Measurements from ENCODE around the gene TALDO1. TPM values are rescaled to one million over a fixed set of nuclear protein-coding genes. Genes with fewer than 3 reads are reported as not detected.

The TALDO1 gene
- total and polyA plus RNA-seq, 2 donors (not counting 3 experiments of a cell fraction or from before 2014, with no cell fraction given): 211 to 294 TPM

GRCh38 chr11:786235-787083 lies 39.2 kb downstream of the TALDO1 start:
- CTCF ChIA-PET: interaction anchor here (1.9 kb wide), 1 partner anchor 11 kb away, joined by 9 read pairs; the partner anchor contains the start of gene SLC25A22
- dilution Hi-C loops (cut with MboI; ENCODE audit: extremely low pct_ligation_motif_present, low sequenced_read_pairs): no loop called here
- Histone ChIP-seq H2AFZ (ENCODE audit: low read depth, low read length) (no peak overlapping the region), H3K4me3 (replicated peaks in 1 of 3; ENCODE audit: insufficient read depth in 1 of 3, low read depth in 1 of 3, low read length in 3 of 3) (no peak overlapping the region), H3K9me3 (replicated peaks; ENCODE audit: control insufficient read depth, insufficient read depth, low read length) (no peaks in the 10 kb centered on the region), H3K36me3 (ENCODE audit: control insufficient read depth in 2 of 2, extremely low read depth in 1 of 2, insufficient read depth in 2 of 2, low read length in 2 of 2) (no peaks in the 10 kb centered on the region), H3K4me2 (ENCODE audit: insufficient read depth, low read length) (no peak overlapping the region), H3K4me1 (ENCODE audit: control insufficient read depth, extremely low read depth, insufficient read depth, low read length) (no peaks in the 10 kb centered on the region), H4K20me1 (replicated peaks; ENCODE audit: control insufficient read depth, extremely low read depth, insufficient read depth, low read length) (no peaks in the 10 kb centered on the region), H3K27ac (ENCODE audit: insufficient read depth, low read depth, low read length) (no peak overlapping the region), H3K9me1 (replicated peaks; ENCODE audit: control insufficient read depth, extremely low read depth, insufficient read depth, low read length) (no peaks in the 10 kb centered on the region), H3K79me2 (ENCODE audit: control insufficient read depth, insufficient read depth, low read length) (no peaks in the 10 kb centered on the region), H3K9ac (replicated peaks; ENCODE audit: extremely low read depth, insufficient read depth, low read length) (no peak overlapping the region), H3K27me3 (ENCODE audit: control insufficient read depth in 2 of 2, insufficient read depth in 2 of 2, low read length in 2 of 2) (no peaks in the 10 kb centered on the region)
- intact Hi-C loops (cut with micrococcal nuclease): no loop called here
- POLR2A ChIA-PET: no interaction called here
- no peak for DNase-seq (ENCODE audit: low read depth, low spot score)
- no TSS peak for BruUV-seq (replicated peaks)
- FAIRE-seq: no peak
- TF ChIP-seq POLR2A (IDR thresholded peaks at IDR 0.05; ENCODE audit: low read depth, low read length) (peak; percentile 5), MYC (IDR thresholded peaks at IDR 0.05; ENCODE audit: low read depth, low read length) (no peak)

- DNase-seq (ENCODE audit: low read depth, low spot score) (no peak), FAIRE-seq (no peak)
- CTCF ChIA-PET: no interaction called here
- POLR2A ChIA-PET: no interaction called here
- Histone ChIP-seq H3K4me2 (ENCODE audit: insufficient read depth, low read length) (no peak overlapping the region), H3K9ac (replicated peaks; ENCODE audit: extremely low read depth, insufficient read depth, low read length) (no peak overlapping the region), H3K4me1 (ENCODE audit: control insufficient read depth, extremely low read depth, insufficient read depth, low read length) (no peaks in the 10 kb centered on the region), H4K20me1 (replicated peaks; ENCODE audit: control insufficient read depth, extremely low read depth, insufficient read depth, low read length) (no peaks in the 10 kb centered on the region), H3K79me2 (ENCODE audit: control insufficient read depth, insufficient read depth, low read length) (no peaks in the 10 kb centered on the region), H3K9me3 (replicated peaks; ENCODE audit: control insufficient read depth, insufficient read depth, low read length) (no peaks in the 10 kb centered on the region), H3K36me3 (ENCODE audit: control insufficient read depth in 2 of 2, extremely low read depth in 1 of 2, insufficient read depth in 2 of 2, low read length in 2 of 2) (no peaks in the 10 kb centered on the region), H3K27ac (ENCODE audit: insufficient read depth, low read depth, low read length) (no peak overlapping the region), H3K4me3 (replicated peaks in 1 of 3; ENCODE audit: insufficient read depth in 1 of 3, low read depth in 1 of 3, low read length in 3 of 3) (no peak overlapping the region), H2AFZ (ENCODE audit: low read depth, low read length) (no peak overlapping the region), H3K27me3 (ENCODE audit: control insufficient read depth in 2 of 2, insufficient read depth in 2 of 2, low read length in 2 of 2) (no peaks in the 10 kb centered on the region), H3K9me1 (replicated peaks; ENCODE audit: control insufficient read depth, extremely low read depth, insufficient read depth, low read length) (no peaks in the 10 kb centered on the region)
- dilution Hi-C loops (cut with MboI; ENCODE audit: extremely low pct_ligation_motif_present, low sequenced_read_pairs): no loop called here
- intact Hi-C loops (cut with micrococcal nuclease): no loop called here
- no TSS peak for BruUV-seq (replicated peaks)
- TF ChIP-seq JUN (IDR thresholded peaks at IDR 0.05; ENCODE audit: borderline replicate concordance, insufficient read depth, insufficient read length, low read depth) (no peak), CTCF (IDR thresholded peaks at IDR 0.05; ENCODE audit: extremely low read depth in 1 of 2, insufficient read depth in 1 of 2, low read depth in 1 of 2, low read length in 2 of 2) (no peak), MAX (IDR thresholded peaks at IDR 0.05; ENCODE audit: insufficient read depth, insufficient read length) (no peak), EZH2 (IDR thresholded peaks at IDR 0.05; ENCODE audit: borderline replicate concordance, low read depth, low read length, severe bottlenecking) (no peak)
Observed at GRCh38 chr11:787084-787675, 39.9 kb downstream of the TALDO1 start.

Data from endothelial cell of umbilical vein (primary cell).